ENCODE results near the gene PLAC9. TPM values are rescaled to one million over a fixed set of nuclear protein-coding genes. Genes with fewer than 3 reads are reported as not detected.

Gene PLAC9
- total RNA-seq, 2 donors from 2014 or later: 42.7 to 123 TPM

DNA sequence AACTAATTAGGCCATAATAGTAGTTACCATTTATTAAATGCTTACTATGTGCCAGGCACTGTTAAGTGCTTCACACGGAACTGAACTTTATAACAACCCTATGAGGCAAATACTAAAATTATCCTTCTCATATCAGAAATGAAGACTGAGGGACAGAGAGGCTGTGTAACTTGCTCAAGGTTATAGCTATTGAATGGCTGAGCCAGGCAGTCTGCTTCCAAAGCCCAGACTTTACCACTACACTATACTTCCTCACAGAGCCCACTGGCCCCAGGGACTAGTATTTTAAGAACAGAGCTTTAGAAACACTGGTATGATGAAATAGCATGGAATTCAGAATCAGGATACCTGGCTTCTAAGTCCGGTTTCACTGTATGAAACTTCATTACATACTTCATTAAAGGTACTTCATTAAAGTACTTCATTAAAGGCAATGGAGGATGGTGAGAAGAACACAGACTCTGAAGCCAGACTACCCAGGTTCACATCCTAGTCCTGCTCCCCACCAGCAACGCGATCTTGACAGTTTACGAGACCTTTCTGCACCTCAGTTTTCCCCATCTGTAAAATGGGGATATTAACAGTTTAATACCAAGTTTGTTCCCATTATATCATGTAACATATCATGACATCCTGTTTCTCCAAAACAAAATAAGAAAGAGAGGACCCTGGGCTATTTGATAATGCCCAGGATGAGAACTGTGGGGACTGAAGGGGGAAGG lies 53.2 kb downstream of the PLAC9 start:
- no peak overlapping the region for H3K4me3 ChIP-seq
- H3K27ac ChIP-seq: peak overlapping the region in 1 of 2 donors; percentile 47
- no peaks in the 10 kb centered on the region for H3K9me3 ChIP-seq
- TF ChIP-seq, protein P1, sequence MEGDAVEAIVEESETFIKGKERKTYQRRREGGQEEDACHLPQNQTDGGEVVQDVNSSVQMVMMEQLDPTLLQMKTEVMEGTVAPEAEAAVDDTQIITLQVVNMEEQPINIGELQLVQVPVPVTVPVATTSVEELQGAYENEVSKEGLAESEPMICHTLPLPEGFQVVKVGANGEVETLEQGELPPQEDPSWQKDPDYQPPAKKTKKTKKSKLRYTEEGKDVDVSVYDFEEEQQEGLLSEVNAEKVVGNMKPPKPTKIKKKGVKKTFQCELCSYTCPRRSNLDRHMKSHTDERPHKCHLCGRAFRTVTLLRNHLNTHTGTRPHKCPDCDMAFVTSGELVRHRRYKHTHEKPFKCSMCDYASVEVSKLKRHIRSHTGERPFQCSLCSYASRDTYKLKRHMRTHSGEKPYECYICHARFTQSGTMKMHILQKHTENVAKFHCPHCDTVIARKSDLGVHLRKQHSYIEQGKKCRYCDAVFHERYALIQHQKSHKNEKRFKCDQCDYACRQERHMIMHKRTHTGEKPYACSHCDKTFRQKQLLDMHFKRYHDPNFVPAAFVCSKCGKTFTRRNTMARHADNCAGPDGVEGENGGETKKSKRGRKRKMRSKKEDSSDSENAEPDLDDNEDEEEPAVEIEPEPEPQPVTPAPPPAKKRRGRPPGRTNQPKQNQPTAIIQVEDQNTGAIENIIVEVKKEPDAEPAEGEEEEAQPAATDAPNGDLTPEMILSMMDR (IDR thresholded peaks at IDR 0.05): no peak
- H3K4me1 ChIP-seq (ENCODE audit: control insufficient read depth in 1 of 2, low read depth in 2 of 2): peaks cover 45 to 70% of the 10 kb centered on the region in 2 donors
- DNase-seq (ENCODE audit: low spot score) (no peak), ATAC-seq (ENCODE audit: insufficient number of reproducible peaks, low FRiP score, low read depth) (no peak)
- no peaks in the 10 kb centered on the region for H3K36me3 ChIP-seq
- no peaks in the 10 kb centered on the region for H3K27me3 ChIP-seq (replicated peaks; ENCODE audit: insufficient read depth)

DNA sequence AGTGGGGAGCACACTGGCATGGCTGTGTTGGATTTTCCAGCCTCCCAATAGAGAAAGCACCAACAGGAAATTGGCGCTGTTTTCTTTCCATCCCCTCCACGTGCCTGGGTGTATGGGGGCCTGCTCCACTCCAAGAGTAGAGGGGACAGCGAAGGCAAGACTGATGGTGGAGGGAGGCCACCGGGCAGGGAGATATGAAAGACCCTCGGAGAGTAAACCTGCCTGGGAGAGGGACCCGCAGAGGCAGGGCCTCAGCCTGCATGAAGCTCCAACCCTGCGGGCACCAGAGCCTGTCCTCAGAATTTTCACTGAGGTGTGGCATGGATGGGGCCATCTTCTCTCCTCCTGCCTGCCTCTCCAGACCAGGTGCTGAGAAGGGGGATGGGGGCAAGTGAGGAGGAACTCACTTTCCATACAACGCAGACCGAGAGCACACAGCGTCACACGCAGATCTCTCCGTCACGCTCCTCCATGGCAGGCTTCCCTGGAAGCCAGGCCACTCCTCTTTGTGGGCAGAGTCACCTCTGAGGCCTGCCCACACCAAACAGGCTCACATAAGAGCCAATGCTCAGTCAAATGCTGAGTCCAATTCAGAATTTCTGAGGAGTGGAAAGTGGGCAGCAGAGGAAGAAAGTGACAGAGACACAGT lies 54.0 kb downstream of the PLAC9 start:
- peaks cover 49 to 73% of the 10 kb centered on the region in 2 donors for H3K4me1 ChIP-seq (ENCODE audit: control insufficient read depth in 1 of 2, low read depth in 2 of 2)
- no peak for DNase-seq (ENCODE audit: low spot score)

DNA sequence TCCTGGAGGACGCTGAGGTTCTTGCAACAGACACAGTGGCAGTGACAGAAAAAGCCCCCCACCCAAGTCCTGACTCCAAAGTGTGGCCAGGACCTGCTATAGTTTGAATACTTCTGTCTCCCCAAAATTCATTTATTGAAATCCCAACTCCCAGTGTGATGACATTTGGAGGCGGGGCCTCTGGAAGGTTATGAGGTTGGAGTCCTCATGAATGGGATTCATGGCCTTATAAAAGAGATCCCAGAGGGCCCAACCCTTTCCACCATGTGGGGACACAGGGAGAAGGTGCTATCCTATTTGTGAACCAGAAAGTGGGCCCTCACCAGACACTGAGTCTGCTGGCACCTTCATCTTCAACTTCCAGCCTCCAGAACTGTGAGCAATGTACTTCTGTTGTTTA lies 54.5 kb downstream of the PLAC9 start:
- no peak for DNase-seq (ENCODE audit: low spot score)

More for the DNA sequence above, 54.0 kb downstream of the PLAC9 start:
- Histone ChIP-seq H3K9me3 (no peaks in the 10 kb centered on the region), H3K27ac (peak overlapping the region in 1 of 2 donors; percentile 47), H3K36me3 (no peaks in the 10 kb centered on the region), H3K4me3 (no peak overlapping the region), H3K27me3 (replicated peaks; ENCODE audit: insufficient read depth) (no peaks in the 10 kb centered on the region)
- no peak for ATAC-seq (ENCODE audit: insufficient number of reproducible peaks, low FRiP score, low read depth)
- TF ChIP-seq, protein P1 (IDR thresholded peaks at IDR 0.05): no peak

DNA sequence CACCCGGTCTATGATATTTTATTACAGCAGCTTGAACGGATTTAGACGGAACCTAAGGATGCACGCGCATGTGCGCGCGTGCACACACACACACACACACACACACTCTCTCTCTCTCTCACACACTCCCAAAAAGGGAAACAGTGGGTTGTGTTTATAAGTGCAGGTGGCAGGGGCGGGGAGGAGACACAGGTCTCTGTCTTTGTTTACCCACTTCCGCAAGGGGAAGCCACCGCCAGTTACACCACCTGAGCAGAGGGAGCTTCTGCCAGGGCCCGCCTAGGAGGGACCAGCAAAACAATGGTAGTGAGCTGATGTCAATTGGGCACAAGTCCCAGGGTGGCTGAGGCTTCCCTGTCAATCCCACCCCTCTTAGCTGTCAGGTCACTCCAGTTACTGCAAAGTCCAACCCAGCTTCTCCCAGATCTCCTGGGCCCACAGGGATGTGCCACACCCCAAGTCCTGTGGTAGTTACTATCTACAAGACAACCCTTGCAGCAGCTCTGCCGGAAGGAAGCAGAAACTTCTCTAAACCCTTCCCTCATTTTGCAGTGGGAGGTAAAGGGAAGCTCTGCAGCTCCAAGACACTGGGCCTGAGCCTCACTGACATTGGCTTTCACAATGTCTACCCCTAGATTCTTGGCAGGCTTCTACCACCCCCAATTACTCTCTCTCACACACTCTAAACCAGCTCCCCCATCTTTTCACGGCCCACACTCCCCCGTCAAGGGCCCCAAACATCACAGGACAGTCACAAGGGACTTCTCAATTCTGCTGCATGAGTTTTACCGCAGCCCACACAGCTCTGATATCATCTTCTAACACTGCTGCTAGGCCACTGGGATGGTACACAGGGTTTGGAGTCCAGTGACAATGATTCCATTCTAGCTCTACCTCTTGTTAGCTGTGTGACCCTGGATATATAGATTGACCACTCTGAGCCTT lies 55.2 kb downstream of the PLAC9 start:
- ATAC-seq (ENCODE audit: insufficient number of reproducible peaks, low FRiP score, low read depth): no peak
- no peaks in the 10 kb centered on the region for H3K36me3 ChIP-seq
- no peaks in the 10 kb centered on the region for H3K27me3 ChIP-seq (replicated peaks; ENCODE audit: insufficient read depth)
- peak overlapping the region in 1 of 2 donors; percentile 26 for H3K27ac ChIP-seq
- peaks cover 51 to 70% of the 10 kb centered on the region in 2 donors for H3K4me1 ChIP-seq (ENCODE audit: control insufficient read depth in 1 of 2, low read depth in 2 of 2)
- H3K9me3 ChIP-seq: no peaks in the 10 kb centered on the region
- DNase-seq (ENCODE audit: low spot score): no peak
- TF ChIP-seq, protein P1 (IDR thresholded peaks at IDR 0.05): no peak
- H3K4me3 ChIP-seq: no peak overlapping the region

More for the DNA sequence above, 54.5 kb downstream of the PLAC9 start:
- Histone ChIP-seq H3K27me3 (replicated peaks; ENCODE audit: insufficient read depth) (no peaks in the 10 kb centered on the region), H3K36me3 (no peaks in the 10 kb centered on the region), H3K9me3 (no peaks in the 10 kb centered on the region), H3K4me3 (no peak overlapping the region), H3K4me1 (ENCODE audit: control insufficient read depth in 1 of 2, low read depth in 2 of 2) (peaks cover 53 to 73% of the 10 kb centered on the region in 2 donors), H3K27ac (no peak overlapping the region)
- TF ChIP-seq, protein P1 (IDR thresholded peaks at IDR 0.05): no peak
- ATAC-seq (ENCODE audit: insufficient number of reproducible peaks, low FRiP score, low read depth): no peak

Data from thoracic aorta (tissue), 2 donors.